HFF-Myc (cell line): ENCODE measurements around the gene TRDMT1.

Source experiments
- DNase-seq: peaks from one replicate; pipeline ENCODE4 v3.0.0-alpha.2; 2011; ENCODE audit warnings: low read depth; ENCODE audit errors: extremely low read depth
- H3K4me3 ChIP-seq: replicated peaks from 2 replicates; pipeline ENCODE4 v1.5.1; 2011; ENCODE audit warnings: low read depth, mild to moderate bottlenecking, control low read depth, low read length
- TF ChIP-seq, protein P1 (sequence below): IDR thresholded peaks from 2 replicates; pipeline ENCODE4 v1.5.1; 2012; ENCODE audit warnings: mild to moderate bottlenecking, low read depth, low read length, control low read depth; ENCODE audit errors: missing control alignments

The TRDMT1 gene

DNA sequence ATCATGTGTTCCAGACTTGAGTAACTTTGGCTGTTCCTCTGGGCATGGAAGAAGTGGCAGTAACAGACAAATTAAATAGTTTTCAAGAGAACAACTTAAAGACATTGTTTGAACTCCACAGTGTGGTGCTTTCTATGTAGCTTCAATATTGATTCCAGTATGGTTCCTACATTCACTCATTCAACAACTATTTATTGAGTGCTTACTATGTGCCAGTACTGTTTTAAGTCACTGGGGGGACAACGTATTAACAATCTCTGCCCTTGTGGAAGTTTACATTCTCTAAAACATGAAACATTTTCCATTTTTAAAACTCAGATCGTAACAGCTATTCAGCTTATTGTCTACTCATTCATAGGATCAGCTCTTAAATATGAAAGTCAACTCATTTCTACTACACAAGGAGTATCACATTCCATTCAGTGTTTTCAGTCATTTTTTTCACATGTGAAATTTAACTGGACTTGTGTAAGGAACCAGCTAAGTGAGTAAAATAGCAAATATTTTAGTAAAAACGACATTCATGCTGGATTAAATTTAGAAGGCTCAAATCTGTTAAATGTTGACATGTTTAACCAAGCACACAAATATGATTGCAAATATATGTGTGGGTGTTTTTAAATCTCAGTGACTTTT, 58.3 kb downstream of the TRDMT1 start:
- TF ChIP-seq, protein P1, sequence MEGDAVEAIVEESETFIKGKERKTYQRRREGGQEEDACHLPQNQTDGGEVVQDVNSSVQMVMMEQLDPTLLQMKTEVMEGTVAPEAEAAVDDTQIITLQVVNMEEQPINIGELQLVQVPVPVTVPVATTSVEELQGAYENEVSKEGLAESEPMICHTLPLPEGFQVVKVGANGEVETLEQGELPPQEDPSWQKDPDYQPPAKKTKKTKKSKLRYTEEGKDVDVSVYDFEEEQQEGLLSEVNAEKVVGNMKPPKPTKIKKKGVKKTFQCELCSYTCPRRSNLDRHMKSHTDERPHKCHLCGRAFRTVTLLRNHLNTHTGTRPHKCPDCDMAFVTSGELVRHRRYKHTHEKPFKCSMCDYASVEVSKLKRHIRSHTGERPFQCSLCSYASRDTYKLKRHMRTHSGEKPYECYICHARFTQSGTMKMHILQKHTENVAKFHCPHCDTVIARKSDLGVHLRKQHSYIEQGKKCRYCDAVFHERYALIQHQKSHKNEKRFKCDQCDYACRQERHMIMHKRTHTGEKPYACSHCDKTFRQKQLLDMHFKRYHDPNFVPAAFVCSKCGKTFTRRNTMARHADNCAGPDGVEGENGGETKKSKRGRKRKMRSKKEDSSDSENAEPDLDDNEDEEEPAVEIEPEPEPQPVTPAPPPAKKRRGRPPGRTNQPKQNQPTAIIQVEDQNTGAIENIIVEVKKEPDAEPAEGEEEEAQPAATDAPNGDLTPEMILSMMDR: no peak
- no peak overlapping the region for H3K4me3 ChIP-seq
- DNase-seq: no peak

DNA sequence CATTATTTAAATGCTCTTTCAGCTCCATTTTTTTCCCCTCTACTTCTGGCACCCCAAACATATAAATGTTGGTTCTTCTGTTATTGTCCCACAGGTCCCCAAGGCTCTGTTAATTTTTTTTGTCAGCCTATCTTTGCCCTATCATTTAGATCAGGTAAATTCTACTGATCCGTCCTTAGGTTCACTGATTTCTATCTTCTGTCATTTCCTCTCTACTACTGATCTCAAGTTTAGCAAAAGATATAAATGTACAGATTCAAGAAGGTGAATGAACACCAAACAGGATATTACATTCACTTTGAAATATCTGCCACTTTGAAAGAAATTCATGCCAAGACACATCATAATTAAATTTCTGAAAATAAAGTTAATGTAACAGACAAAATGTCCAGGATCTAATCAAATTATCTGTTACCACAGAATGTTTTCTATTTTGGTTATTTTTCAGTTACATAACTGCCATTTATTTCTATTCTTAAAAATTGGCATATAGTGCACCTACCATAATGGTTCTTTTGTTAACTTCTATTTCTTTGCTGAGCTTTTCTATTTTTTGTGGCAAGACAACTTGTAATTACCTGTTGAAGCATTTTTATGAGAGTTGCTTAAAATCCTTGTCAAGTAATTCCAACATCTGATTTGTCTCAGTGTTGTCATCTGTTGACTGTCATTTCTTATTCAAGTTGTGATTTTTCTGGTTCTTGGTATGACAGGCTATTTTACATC, 59.8 kb downstream of the TRDMT1 start:
- H3K4me3 ChIP-seq: no peak overlapping the region
- no peak for DNase-seq
- TF ChIP-seq, protein P1: no peak

DNA sequence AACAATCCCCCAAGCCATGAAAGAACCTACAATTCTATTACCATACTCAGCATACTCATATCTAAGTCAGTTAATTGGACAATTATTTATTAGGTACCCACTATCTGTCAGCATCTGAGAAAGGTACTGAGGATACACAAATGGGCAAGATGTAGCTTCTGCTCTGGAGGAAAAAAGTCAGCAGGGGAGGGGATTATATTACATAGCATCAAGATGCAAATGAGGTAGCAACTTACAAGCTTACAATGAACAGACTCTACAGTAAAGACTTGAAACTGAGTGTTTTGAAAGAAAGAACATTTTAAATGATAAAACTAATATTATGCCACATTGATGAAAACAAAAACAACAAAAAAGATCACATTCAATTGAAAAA, 61.1 kb downstream of the TRDMT1 start:
- no peak for DNase-seq
- H3K4me3 ChIP-seq: no peak overlapping the region
- TF ChIP-seq, protein P1: no peak

DNA sequence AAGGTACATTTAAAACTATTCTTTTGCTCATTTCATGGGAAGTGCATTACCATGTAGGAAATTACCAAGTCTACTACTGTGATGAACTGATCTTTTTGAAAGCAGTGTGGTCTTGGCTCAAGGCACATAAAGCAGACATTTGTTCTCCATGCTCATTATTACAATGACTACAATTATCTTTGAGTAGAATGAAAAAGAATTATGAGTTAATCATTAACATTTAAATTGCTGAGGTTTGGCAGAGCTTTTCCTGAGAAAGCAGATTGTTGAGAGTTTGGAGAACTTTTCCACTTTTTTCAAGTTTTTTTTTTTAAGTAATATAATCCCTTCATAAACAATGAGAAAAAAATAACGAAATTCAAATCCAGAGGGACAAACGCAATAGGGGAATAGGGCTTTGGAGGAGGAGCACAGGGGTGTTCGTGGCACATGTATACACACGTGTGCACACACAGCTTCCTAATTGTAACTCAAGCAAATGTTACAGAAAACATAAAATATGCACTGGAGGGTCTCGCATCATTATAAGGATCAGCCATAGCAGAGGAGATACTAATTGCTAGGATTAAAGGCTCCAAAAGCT, 62.9 kb downstream of the TRDMT1 start:
- TF ChIP-seq, protein P1: no peak
- no peak overlapping the region for H3K4me3 ChIP-seq
- DNase-seq: no peak

DNA sequence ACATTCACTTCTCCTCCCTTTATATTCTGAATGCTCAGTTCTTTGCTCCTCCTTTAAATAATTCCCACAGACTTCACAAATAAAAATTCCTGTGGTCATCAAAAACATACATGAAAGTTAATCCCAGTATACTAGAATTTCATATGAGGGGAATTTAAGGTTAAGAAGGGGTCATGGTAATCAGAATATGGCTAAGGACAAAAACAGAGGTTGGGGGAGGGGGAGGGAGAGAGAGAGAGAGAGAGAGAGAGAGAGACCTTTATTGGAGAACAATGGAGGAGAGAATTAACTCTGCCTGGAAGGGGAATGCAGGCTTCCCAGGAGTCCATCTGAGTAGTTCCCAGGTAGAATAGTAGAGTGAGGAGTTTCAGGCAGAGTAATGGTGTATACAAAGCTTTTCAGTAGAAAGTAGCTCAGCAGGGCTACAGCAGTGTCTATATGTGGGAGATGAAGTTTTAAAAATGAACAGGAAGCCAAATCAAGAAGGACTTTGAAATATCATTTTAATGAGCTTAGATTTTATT, 66.7 kb downstream of the TRDMT1 start:
- DNase-seq: no peak
- H3K4me3 ChIP-seq: no peak overlapping the region
- TF ChIP-seq, protein P1: no peak

DNA sequence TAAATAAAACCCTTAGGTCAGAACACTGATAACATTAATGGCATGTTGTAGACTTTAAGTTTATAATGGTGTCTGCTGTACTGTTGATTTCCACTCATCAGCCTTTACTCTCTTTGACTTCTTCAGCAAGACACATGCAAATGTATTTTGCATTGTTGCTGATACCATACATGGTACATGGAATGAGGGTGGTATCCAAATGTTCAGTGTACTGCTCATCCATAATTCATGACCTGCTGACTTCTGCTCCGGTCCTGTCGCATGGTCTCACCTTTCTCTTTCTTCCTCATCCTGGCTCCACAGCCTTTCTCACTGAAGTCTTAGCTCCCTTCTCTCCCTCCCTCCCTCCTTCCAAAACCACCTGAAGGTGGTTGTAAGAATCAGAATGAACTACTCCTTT, 67.2 kb downstream of the TRDMT1 start:
- TF ChIP-seq, protein P1: no peak
- no peak for DNase-seq
- no peak overlapping the region for H3K4me3 ChIP-seq
